Panc1 (cell line): ENCODE measurements around the gene SMIM12.

Source experiments
- CTCF ChIP-seq: fragments of 450-650 bp; IDR thresholded peaks from 2 replicates; pipeline ENCODE4 v1.5.1; 2017; ENCODE audit warnings: mild to moderate bottlenecking
- POLR2AphosphoS5 ChIP-seq: IDR thresholded peaks from 2 replicates; pipeline ENCODE4 v1.6.1; 2012; ENCODE audit warnings: mild to moderate bottlenecking, low read depth, low read length, moderate library complexity
- SIN3A ChIP-seq: IDR thresholded peaks from 2 replicates; pipeline ENCODE4 v1.6.1; 2012; ENCODE audit warnings: low read depth, mild to moderate bottlenecking, low read length, moderate library complexity, borderline replicate concordance; ENCODE audit not compliant: insufficient read depth
- TCF7L2 ChIP-seq: IDR thresholded peaks from 2 replicates; pipeline ENCODE4 v1.6.1; 2011; ENCODE audit warnings: mild to moderate bottlenecking, low read depth, low read length, inconsistent platforms

- TF ChIP-seq CTCF (no peak), POLR2AphosphoS5 (no peak), TCF7L2 (no peak), SIN3A (no peak)
Measured at GRCh38 chr1:34844252-34844634, 15.3 kb downstream of the SMIM12 start.
